GM12872 (cell line): ENCODE results near the gene RGS3.

Experiments
- CTCF ChIP-seq: IDR thresholded peaks from 3 replicates; pipeline ENCODE4 v1.5.1; 2011; ENCODE audit warnings: low read depth, mild to moderate bottlenecking, low read length, moderate library complexity; ENCODE audit not compliant: insufficient read depth

RGS3 gene

GRCh38 chr9:113467183-113467582, 3.7 kb downstream of the RGS3 start:
- no peak for TF ChIP-seq CTCF

GRCh38 chr9:113468716-113469448, 5.4 kb downstream of the RGS3 start:
- no peak for TF ChIP-seq CTCF

- TF ChIP-seq CTCF: no peak
Observed at GRCh38 chr9:113471143-113471542, 7.6 kb downstream of the RGS3 start.

- TF ChIP-seq CTCF: no peak
Observed at GRCh38 chr9:113471566-113471965, 8.0 kb downstream of the RGS3 start.

GRCh38 chr9:113472199-113472598, 8.7 kb downstream of the RGS3 start:
- TF ChIP-seq CTCF: no peak

- TF ChIP-seq CTCF: no peak
Observed at GRCh38 chr9:113474360-113475028, 11.0 kb downstream of the RGS3 start.

GRCh38 chr9:113475031-113475430, 11.5 kb downstream of the RGS3 start:
- TF ChIP-seq CTCF: no peak
